ENCODE results near the gene LONP1. TPM values are rescaled to one million over a fixed set of nuclear protein-coding genes. Genes with fewer than 3 reads are reported as not detected.

The LONP1 gene
- total RNA-seq, 1 experiment from 2014 or later: 186 TPM

GRCh38 chr19:5686647-5687359, 33.1 kb downstream of the LONP1 start (continued):
- TF ChIP-seq, protein P1, sequence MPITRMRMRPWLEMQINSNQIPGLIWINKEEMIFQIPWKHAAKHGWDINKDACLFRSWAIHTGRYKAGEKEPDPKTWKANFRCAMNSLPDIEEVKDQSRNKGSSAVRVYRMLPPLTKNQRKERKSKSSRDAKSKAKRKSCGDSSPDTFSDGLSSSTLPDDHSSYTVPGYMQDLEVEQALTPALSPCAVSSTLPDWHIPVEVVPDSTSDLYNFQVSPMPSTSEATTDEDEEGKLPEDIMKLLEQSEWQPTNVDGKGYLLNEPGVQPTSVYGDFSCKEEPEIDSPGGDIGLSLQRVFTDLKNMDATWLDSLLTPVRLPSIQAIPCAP (CRISPR knock-in tag; IDR thresholded peaks at IDR 0.05): no peak
- TF ChIP-seq ZNF232 (CRISPR knock-in tag; IDR thresholded peaks at IDR 0.05) (no peak), MYBL2 (CRISPR knock-in tag; IDR thresholded peaks at IDR 0.05) (no peak), FOXJ3 (CRISPR knock-in tag; IDR thresholded peaks at IDR 0.05; ENCODE audit: borderline replicate concordance) (no peak), ZNF317 (CRISPR knock-in tag; IDR thresholded peaks at IDR 0.05; ENCODE audit: borderline replicate concordance, low read depth) (no peak), TCF7 (CRISPR knock-in tag; IDR thresholded peaks at IDR 0.05; ENCODE audit: low read depth) (no peak), ATF6 (CRISPR knock-in tag; IDR thresholded peaks at IDR 0.05) (no peak), HMGA2 (CRISPR knock-in tag; IDR thresholded peaks at IDR 0.05) (no peak), GTF2I (CRISPR knock-in tag; conservative IDR thresholded peaks at IDR 0.05) (no peak), AR (CRISPR knock-in tag; IDR thresholded peaks at IDR 0.05) (no peak), ZNF121 (CRISPR knock-in tag; IDR thresholded peaks at IDR 0.05) (no peak), ZNF396 (CRISPR knock-in tag; IDR thresholded peaks at IDR 0.05; ENCODE audit: borderline replicate concordance) (no peak), SP1 (CRISPR knock-in tag; conservative IDR thresholded peaks at IDR 0.05) (peak; percentile 95), NFATC4 (CRISPR knock-in tag; IDR thresholded peaks at IDR 0.05) (peak; percentile 57; the same call in 1 of the 2 replicates), ZNF423 (CRISPR knock-in tag; IDR thresholded peaks at IDR 0.05) (no peak), GRHL2 (CRISPR knock-in tag; IDR thresholded peaks at IDR 0.05; ENCODE audit: insufficient replicate concordance, severe bottlenecking) (no peak), IRF2 (CRISPR knock-in tag; IDR thresholded peaks at IDR 0.05; ENCODE audit: borderline replicate concordance, low read depth) (no peak)
- TF ChIP-seq, protein P2, sequence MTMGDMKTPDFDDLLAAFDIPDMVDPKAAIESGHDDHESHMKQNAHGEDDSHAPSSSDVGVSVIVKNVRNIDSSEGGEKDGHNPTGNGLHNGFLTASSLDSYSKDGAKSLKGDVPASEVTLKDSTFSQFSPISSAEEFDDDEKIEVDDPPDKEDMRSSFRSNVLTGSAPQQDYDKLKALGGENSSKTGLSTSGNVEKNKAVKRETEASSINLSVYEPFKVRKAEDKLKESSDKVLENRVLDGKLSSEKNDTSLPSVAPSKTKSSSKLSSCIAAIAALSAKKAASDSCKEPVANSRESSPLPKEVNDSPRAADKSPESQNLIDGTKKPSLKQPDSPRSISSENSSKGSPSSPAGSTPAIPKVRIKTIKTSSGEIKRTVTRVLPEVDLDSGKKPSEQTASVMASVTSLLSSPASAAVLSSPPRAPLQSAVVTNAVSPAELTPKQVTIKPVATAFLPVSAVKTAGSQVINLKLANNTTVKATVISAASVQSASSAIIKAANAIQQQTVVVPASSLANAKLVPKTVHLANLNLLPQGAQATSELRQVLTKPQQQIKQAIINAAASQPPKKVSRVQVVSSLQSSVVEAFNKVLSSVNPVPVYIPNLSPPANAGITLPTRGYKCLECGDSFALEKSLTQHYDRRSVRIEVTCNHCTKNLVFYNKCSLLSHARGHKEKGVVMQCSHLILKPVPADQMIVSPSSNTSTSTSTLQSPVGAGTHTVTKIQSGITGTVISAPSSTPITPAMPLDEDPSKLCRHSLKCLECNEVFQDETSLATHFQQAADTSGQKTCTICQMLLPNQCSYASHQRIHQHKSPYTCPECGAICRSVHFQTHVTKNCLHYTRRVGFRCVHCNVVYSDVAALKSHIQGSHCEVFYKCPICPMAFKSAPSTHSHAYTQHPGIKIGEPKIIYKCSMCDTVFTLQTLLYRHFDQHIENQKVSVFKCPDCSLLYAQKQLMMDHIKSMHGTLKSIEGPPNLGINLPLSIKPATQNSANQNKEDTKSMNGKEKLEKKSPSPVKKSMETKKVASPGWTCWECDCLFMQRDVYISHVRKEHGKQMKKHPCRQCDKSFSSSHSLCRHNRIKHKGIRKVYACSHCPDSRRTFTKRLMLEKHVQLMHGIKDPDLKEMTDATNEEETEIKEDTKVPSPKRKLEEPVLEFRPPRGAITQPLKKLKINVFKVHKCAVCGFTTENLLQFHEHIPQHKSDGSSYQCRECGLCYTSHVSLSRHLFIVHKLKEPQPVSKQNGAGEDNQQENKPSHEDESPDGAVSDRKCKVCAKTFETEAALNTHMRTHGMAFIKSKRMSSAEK (CRISPR knock-in tag; IDR thresholded peaks at IDR 0.05; ENCODE audit: borderline replicate concordance): no peak
- TF ChIP-seq, protein P3, sequence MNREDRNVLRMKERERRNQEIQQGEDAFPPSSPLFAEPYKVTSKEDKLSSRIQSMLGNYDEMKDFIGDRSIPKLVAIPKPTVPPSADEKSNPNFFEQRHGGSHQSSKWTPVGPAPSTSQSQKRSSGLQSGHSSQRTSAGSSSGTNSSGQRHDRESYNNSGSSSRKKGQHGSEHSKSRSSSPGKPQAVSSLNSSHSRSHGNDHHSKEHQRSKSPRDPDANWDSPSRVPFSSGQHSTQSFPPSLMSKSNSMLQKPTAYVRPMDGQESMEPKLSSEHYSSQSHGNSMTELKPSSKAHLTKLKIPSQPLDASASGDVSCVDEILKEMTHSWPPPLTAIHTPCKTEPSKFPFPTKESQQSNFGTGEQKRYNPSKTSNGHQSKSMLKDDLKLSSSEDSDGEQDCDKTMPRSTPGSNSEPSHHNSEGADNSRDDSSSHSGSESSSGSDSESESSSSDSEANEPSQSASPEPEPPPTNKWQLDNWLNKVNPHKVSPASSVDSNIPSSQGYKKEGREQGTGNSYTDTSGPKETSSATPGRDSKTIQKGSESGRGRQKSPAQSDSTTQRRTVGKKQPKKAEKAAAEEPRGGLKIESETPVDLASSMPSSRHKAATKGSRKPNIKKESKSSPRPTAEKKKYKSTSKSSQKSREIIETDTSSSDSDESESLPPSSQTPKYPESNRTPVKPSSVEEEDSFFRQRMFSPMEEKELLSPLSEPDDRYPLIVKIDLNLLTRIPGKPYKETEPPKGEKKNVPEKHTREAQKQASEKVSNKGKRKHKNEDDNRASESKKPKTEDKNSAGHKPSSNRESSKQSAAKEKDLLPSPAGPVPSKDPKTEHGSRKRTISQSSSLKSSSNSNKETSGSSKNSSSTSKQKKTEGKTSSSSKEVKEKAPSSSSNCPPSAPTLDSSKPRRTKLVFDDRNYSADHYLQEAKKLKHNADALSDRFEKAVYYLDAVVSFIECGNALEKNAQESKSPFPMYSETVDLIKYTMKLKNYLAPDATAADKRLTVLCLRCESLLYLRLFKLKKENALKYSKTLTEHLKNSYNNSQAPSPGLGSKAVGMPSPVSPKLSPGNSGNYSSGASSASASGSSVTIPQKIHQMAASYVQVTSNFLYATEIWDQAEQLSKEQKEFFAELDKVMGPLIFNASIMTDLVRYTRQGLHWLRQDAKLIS (CRISPR knock-in tag; IDR thresholded peaks at IDR 0.05; ENCODE audit: borderline replicate concordance): no peak
- TF ChIP-seq, protein P4, sequence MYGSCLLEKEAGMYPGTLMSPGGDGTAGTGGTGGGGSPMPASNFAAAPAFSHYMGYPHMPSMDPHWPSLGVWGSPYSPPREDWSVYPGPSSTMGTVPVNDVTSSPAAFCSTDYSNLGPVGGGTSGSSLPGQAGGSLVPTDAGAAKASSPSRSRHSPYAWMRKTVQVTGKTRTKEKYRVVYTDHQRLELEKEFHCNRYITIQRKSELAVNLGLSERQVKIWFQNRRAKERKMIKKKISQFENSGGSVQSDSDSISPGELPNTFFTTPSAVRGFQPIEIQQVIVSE (CRISPR knock-in tag; IDR thresholded peaks at IDR 0.05; ENCODE audit: borderline replicate concordance): no peak
- TF ChIP-seq, protein P5, sequence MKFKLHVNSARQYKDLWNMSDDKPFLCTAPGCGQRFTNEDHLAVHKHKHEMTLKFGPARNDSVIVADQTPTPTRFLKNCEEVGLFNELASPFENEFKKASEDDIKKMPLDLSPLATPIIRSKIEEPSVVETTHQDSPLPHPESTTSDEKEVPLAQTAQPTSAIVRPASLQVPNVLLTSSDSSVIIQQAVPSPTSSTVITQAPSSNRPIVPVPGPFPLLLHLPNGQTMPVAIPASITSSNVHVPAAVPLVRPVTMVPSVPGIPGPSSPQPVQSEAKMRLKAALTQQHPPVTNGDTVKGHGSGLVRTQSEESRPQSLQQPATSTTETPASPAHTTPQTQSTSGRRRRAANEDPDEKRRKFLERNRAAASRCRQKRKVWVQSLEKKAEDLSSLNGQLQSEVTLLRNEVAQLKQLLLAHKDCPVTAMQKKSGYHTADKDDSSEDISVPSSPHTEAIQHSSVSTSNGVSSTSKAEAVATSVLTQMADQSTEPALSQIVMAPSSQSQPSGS (CRISPR knock-in tag; IDR thresholded peaks at IDR 0.05; ENCODE audit: borderline replicate concordance, low read depth): no peak

Measured in WTC11 (cell line).